OCI-LY7 (cell line): ENCODE results near the gene SEC14L5. TPM values are rescaled to one million over a fixed set of nuclear protein-coding genes. Genes with fewer than 3 reads are reported as not detected.

Source experiments
- BruUV-seq: library from RNA; stranded (reverse); fragments of 400-500 nt; replicated peaks from 2 replicates; lab custom pipeline; 2021; lab: Mats Ljungman, UMichigan
- CTCF ChIA-PET: fragments of 300-600 bp; sonication (Branson Sonifier 250); formaldehyde crosslinking; loops from one replicate; lab custom pipeline; 2022; ENCODE audit warnings: antibody characterized with exemption; ENCODE audit not compliant: unreplicated experiment; lab: Charles Lee
- POLR2A ChIA-PET: fragments of 300-600 bp; sonication (Branson Sonifier 250); formaldehyde crosslinking; loops from one replicate; lab custom pipeline; 2022; ENCODE audit warnings: antibody characterized with exemption; lab: Charles Lee
- DNase-seq: peaks from one replicate; pipeline ENCODE4 v3.0.0-alpha.2; 2015; ENCODE audit warnings: low spot score
- H2AFZ ChIP-seq: fragments of 200-600 bp; sonication (generic), shearing (Covaris generic); 2 replicates; pipeline ENCODE4 v1.6.1; 2014; ENCODE audit warnings: mild to moderate bottlenecking, antibody characterized with exemption, low read length, moderate library complexity
- H3K27ac ChIP-seq: fragments of 200-600 bp; sonication (generic); 2 replicates; pipeline ENCODE4 v1.5.1; 2014; ENCODE audit warnings: mixed run types, low read depth, mild to moderate bottlenecking, moderate library complexity, low read length, inconsistent platforms; ENCODE audit not compliant: poor library complexity, severe bottlenecking
- H3K36me3 ChIP-seq: fragments of 200-600 bp; sonication (generic); 2 replicates; pipeline ENCODE4 v1.6.1; 2014; ENCODE audit warnings: mild to moderate bottlenecking, antibody characterized with exemption, low read length, moderate library complexity, mixed read lengths; ENCODE audit not compliant: insufficient read depth
- H3K4me1 ChIP-seq: fragments of 200-600 bp; sonication (generic); 2 replicates; pipeline ENCODE4 v1.5.1; 2014; ENCODE audit warnings: mild to moderate bottlenecking, low read length; ENCODE audit not compliant: insufficient read depth, poor library complexity, severe bottlenecking
- H3K4me2 ChIP-seq: fragments of 200-600 bp; sonication (generic); 2 replicates; pipeline ENCODE4 v1.6.1; 2014; ENCODE audit warnings: mild to moderate bottlenecking, low read length
- H3K4me3 ChIP-seq: fragments of 200-600 bp; sonication (generic); 2 replicates; pipeline ENCODE4 v1.5.1; 2014; ENCODE audit warnings: mild to moderate bottlenecking, low read depth, low read length; ENCODE audit not compliant: poor library complexity, severe bottlenecking
- H3K79me2 ChIP-seq: fragments of 200-600 bp; sonication (generic); 2 replicates; pipeline ENCODE4 v1.6.1; 2016; ENCODE audit warnings: low read depth, mild to moderate bottlenecking, low read length, moderate library complexity, mixed read lengths; ENCODE audit not compliant: insufficient read depth
- H3K9me2 ChIP-seq: fragments of 200-600 bp; sonication (generic); 2 replicates; pipeline ENCODE4 v1.6.1; 2016; ENCODE audit warnings: mild to moderate bottlenecking, low read length, mixed read lengths; ENCODE audit not compliant: insufficient read depth
- H3K9me3 ChIP-seq: fragments of 200-600 bp; sonication (generic); 2 replicates; pipeline ENCODE4 v1.6.1; 2014; ENCODE audit warnings: mild to moderate bottlenecking, mixed run types, low read length, mixed read lengths
- H4K20me1 ChIP-seq: fragments of 200-600 bp; sonication (generic); 2 replicates; pipeline ENCODE4 v1.6.1; 2014; ENCODE audit warnings: mild to moderate bottlenecking, antibody characterized with exemption, low read length, moderate library complexity, mixed read lengths; ENCODE audit not compliant: insufficient read depth
- CTCF ChIP-seq: fragments of 200-600 bp; sonication (generic); conservative IDR thresholded peaks from 2 replicates; pipeline ENCODE4 v1.5.1; 2014; ENCODE audit warnings: mild to moderate bottlenecking, antibody characterized with exemption, low read length, moderate library complexity, mixed read lengths
- EZH2phosphoT487 ChIP-seq: fragments of 200-600 bp; sonication (generic); IDR thresholded peaks from 2 replicates; pipeline ENCODE4 v1.6.1; 2018; ENCODE audit warnings: low read depth, borderline replicate concordance, mild to moderate bottlenecking, mixed run types, antibody characterized with exemption, low read length, moderate library complexity, mixed read lengths
- intact Hi-C: fragments of 100-400 bp; cut with micrococcal nuclease; formaldehyde crosslinking; loops from one replicate; pipeline ENCODE4 v1.10.0; 2022; ENCODE audit not compliant: unreplicated experiment
- total RNA-seq, 2 experiments: library from RNA; depleted of rRNA in 1 of 2; stranded (reverse); fragments of >200 nt in 1 of 2; shearing (Covaris generic) in 1 of 2; gene quantifications; 2 replicates each; pipeline ENCODE4 v1.2.3, GENCODE V29; 2014 to 2022

SEC14L5 gene
- total RNA-seq, 2 experiments from 2014 or later: not detected

DNA sequence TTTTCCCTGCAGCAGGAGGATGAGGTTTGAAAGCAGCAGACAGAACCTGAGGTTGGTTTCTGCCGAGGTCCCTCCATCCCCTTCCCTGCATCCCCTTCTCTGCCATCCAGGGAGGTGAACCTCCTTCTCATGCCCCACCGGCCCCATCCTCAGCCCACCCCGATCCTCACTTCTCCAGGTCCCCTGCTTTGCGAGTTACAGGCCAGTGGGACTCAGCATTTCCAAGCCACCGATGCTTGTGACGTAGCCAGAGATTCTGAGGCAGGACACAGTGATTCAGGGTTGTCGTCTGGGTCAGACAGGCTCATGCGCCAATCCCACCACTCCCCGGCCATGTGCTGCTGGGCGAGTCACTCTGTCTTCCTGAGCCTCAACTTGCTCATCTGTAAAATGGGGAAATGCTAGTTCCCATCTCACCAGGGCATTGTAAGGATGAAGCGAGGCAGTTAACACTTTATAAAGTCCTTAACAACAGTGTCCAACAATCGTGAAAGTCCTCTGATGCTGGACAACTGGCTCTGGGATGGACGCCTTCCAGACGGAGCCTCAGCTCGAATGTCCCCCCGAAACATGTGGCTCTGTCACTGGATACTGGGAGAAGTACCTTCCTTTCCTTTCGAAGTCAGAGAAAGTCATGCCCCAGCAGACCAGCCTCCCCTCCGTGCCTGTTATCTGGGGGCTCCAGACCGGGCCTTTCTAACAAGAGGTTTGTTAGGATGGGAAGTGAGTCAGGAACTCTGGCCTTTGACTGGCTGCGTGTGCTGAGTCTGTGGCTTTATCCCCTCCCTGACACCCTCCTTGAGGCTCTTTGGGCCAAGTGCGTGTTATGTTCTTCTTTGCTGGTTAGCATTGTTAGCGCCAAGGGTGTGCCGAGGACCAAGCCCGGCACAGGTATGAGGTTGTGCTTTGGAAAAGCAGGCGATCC lies 21.9 kb downstream of the SEC14L5 start:
- Histone ChIP-seq H3K79me2 (no peaks in the 10 kb centered on the region), H3K36me3 (no peaks in the 10 kb centered on the region; the same call in 1 of the 2 replicates), H3K27ac (no peak overlapping the region), H3K4me1 (peaks cover 17% of the 10 kb centered on the region), H3K4me3 (no peak overlapping the region), H4K20me1 (no peaks in the 10 kb centered on the region), H2AFZ (no peak overlapping the region), H3K9me3 (peaks cover 8% of the 10 kb centered on the region), H3K4me2 (no peak overlapping the region), H3K9me2 (no peaks in the 10 kb centered on the region)
- no TSS peak for BruUV-seq
- intact Hi-C loops: no loop called here
- no peak for TF ChIP-seq EZH2phosphoT487
- no peak for TF ChIP-seq CTCF
- POLR2A ChIA-PET: no interaction called here
- CTCF ChIA-PET: no interaction called here
- no peak for DNase-seq

- peaks cover 8% of the 10 kb centered on the region for H3K9me3 ChIP-seq
- H2AFZ ChIP-seq: no peak overlapping the region
- DNase-seq: no peak
- no TSS peak for BruUV-seq
- no peaks in the 10 kb centered on the region for H3K79me2 ChIP-seq
- no peak overlapping the region for H3K4me3 ChIP-seq
- no peak overlapping the region for H3K27ac ChIP-seq
- no peaks in the 10 kb centered on the region for H3K9me2 ChIP-seq
- no peaks in the 10 kb centered on the region for H4K20me1 ChIP-seq
- POLR2A ChIA-PET: no interaction called here
- CTCF ChIA-PET: no interaction called here
- H3K4me2 ChIP-seq: no peak overlapping the region
- intact Hi-C loops: no loop called here
- H3K36me3 ChIP-seq: no peaks in the 10 kb centered on the region; the same call in 1 of the 2 replicates
- no peak for TF ChIP-seq EZH2phosphoT487
- peaks cover 13% of the 10 kb centered on the region for H3K4me1 ChIP-seq
Measured at GRCh38 chr16:4980691-4981090, 22.6 kb downstream of the SEC14L5 start.

DNA sequence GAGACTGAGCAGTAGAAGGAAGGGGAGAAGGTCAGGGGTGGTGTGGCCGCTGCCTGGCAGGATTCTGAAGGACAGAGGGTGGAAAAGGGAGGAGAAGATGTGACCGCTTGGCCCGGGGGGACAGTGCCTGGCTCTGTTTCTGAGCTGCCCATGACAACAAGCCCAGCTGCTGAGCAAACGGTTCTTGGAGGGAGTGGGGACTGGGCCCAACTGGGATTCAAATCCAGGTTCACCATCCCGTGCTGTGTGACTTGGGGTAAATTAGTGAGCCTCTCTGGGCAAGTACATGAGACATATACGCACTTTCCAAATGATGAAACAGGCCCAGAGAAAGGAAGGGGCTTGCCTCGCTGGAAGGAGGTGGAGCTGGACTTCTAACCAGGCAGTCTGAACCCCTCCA lies 23.3 kb downstream of the SEC14L5 start:
- Histone ChIP-seq H3K27ac (no peak overlapping the region), H3K9me3 (peaks cover 5% of the 10 kb centered on the region), H3K36me3 (no peaks in the 10 kb centered on the region; the same call in 1 of the 2 replicates), H3K4me1 (peaks cover 6% of the 10 kb centered on the region), H2AFZ (no peak overlapping the region), H3K79me2 (no peaks in the 10 kb centered on the region), H4K20me1 (no peaks in the 10 kb centered on the region), H3K4me2 (no peak overlapping the region), H3K9me2 (no peaks in the 10 kb centered on the region), H3K4me3 (no peak overlapping the region)
- BruUV-seq: no TSS peak
- TF ChIP-seq EZH2phosphoT487: no peak
- TF ChIP-seq CTCF: no peak
- intact Hi-C loops: no loop called here
- no peak for DNase-seq
- ChIA-PET POLR2A (interaction anchor here (0.6 kb wide), 1 partner anchor 30 kb away, joined by 6 read pairs; no protein-coding TSS in a partner anchor), CTCF (no interaction called here)
